ENCODE measurements around the gene AFDN. TPM values are rescaled to one million over a fixed set of nuclear protein-coding genes. Genes with fewer than 3 reads are reported as not detected.
A peak's percentile ranks its signal among the peaks of the same experiment; 100 is the strongest.

The AFDN gene
- total RNA-seq, 1 experiment from 2014 or later, result 16.8 TPM

- DNase-seq (ENCODE audit: low read depth), result no peak
- in situ Hi-C loops (cut with HindIII; ENCODE audit: low pct_unique_long_range_greater_than_20kb, low sequenced_read_pairs), result no loop called here
Measured at GRCh38 chr6:167927246-167927645, 100.5 kb downstream of the AFDN start.

GRCh38 chr6:167928111-167928510, 101.4 kb downstream of the AFDN start:
- no peak for DNase-seq (ENCODE audit: low read depth)
- in situ Hi-C loops (cut with HindIII; ENCODE audit: low pct_unique_long_range_greater_than_20kb, low sequenced_read_pairs), result no loop called here

GRCh38 chr6:167930295-167930694, 103.6 kb downstream of the AFDN start:
- in situ Hi-C loops (cut with HindIII; ENCODE audit: low pct_unique_long_range_greater_than_20kb, low sequenced_read_pairs), result no loop called here
- peak; percentile 73 for DNase-seq (ENCODE audit: low read depth)

GRCh38 chr6:167932468-167933276, 106.0 kb downstream of the AFDN start:
- in situ Hi-C loops (cut with HindIII; ENCODE audit: low pct_unique_long_range_greater_than_20kb, low sequenced_read_pairs), result no loop called here
- DNase-seq (ENCODE audit: low read depth), result peak; percentile 75

GRCh38 chr6:167933290-167933689, 106.6 kb downstream of the AFDN start:
- no peak for DNase-seq (ENCODE audit: low read depth)
- in situ Hi-C loops (cut with HindIII; ENCODE audit: low pct_unique_long_range_greater_than_20kb, low sequenced_read_pairs), result no loop called here

GRCh38 chr6:167933847-167934246, 107.1 kb downstream of the AFDN start:
- in situ Hi-C loops (cut with HindIII; ENCODE audit: low pct_unique_long_range_greater_than_20kb, low sequenced_read_pairs), result no loop called here
- DNase-seq (ENCODE audit: low read depth), result no peak

GRCh38 chr6:167934426-167934864, 107.7 kb downstream of the AFDN start:
- in situ Hi-C loops (cut with HindIII; ENCODE audit: low pct_unique_long_range_greater_than_20kb, low sequenced_read_pairs), result no loop called here
- DNase-seq (ENCODE audit: low read depth), result no peak

- in situ Hi-C loops (cut with HindIII; ENCODE audit: low pct_unique_long_range_greater_than_20kb, low sequenced_read_pairs), result no loop called here
Measured at GRCh38 chr6:167936051-167936450, 109.3 kb downstream of the AFDN start.

GRCh38 chr6:167937301-167937700, 110.6 kb downstream of the AFDN start:
- no peak for DNase-seq (ENCODE audit: low read depth)
- in situ Hi-C loops (cut with HindIII; ENCODE audit: low pct_unique_long_range_greater_than_20kb, low sequenced_read_pairs), result no loop called here

More at GRCh38 chr6:167936051-167936450, 109.3 kb downstream of the AFDN start:
- DNase-seq (ENCODE audit: low read depth), result no peak

GRCh38 chr6:167937948-167938911, 111.5 kb downstream of the AFDN start:
- DNase-seq (ENCODE audit: low read depth), result no peak
- in situ Hi-C loops (cut with HindIII; ENCODE audit: low pct_unique_long_range_greater_than_20kb, low sequenced_read_pairs), result no loop called here

GRCh38 chr6:167941822-167942221, 115.1 kb downstream of the AFDN start:
- DNase-seq (ENCODE audit: low read depth), result no peak
- in situ Hi-C loops (cut with HindIII; ENCODE audit: low pct_unique_long_range_greater_than_20kb, low sequenced_read_pairs), result no loop called here

GRCh38 chr6:167944130-167944529, 117.4 kb downstream of the AFDN start:
- in situ Hi-C loops (cut with HindIII; ENCODE audit: low pct_unique_long_range_greater_than_20kb, low sequenced_read_pairs), result no loop called here

GRCh38 chr6:167946007-167946406, 119.3 kb downstream of the AFDN start:
- in situ Hi-C loops (cut with HindIII; ENCODE audit: low pct_unique_long_range_greater_than_20kb, low sequenced_read_pairs), result no loop called here
- DNase-seq (ENCODE audit: low read depth), result peak; percentile 62

More at GRCh38 chr6:167944130-167944529, 117.4 kb downstream of the AFDN start:
- DNase-seq (ENCODE audit: low read depth), result no peak

GRCh38 chr6:167946604-167947003, 119.9 kb downstream of the AFDN start:
- in situ Hi-C loops (cut with HindIII; ENCODE audit: low pct_unique_long_range_greater_than_20kb, low sequenced_read_pairs), result no loop called here
- DNase-seq (ENCODE audit: low read depth), result no peak

GRCh38 chr6:167947716-167948115, 121.0 kb downstream of the AFDN start:
- DNase-seq (ENCODE audit: low read depth), result no peak
- in situ Hi-C loops (cut with HindIII; ENCODE audit: low pct_unique_long_range_greater_than_20kb, low sequenced_read_pairs), result no loop called here

GRCh38 chr6:167948716-167949115, 122.0 kb downstream of the AFDN start:
- in situ Hi-C loops (cut with HindIII; ENCODE audit: low pct_unique_long_range_greater_than_20kb, low sequenced_read_pairs), result no loop called here
- DNase-seq (ENCODE audit: low read depth), result no peak

- no peak for DNase-seq (ENCODE audit: low read depth)
- in situ Hi-C loops (cut with HindIII; ENCODE audit: low pct_unique_long_range_greater_than_20kb, low sequenced_read_pairs), result no loop called here
Measured at GRCh38 chr6:167949121-167949684, 122.5 kb downstream of the AFDN start.

GRCh38 chr6:167951781-167952511, 125.2 kb downstream of the AFDN start:
- in situ Hi-C loops (cut with HindIII; ENCODE audit: low pct_unique_long_range_greater_than_20kb, low sequenced_read_pairs), result no loop called here

More at GRCh38 chr6:167951781-167952511, 125.2 kb downstream of the AFDN start:
- DNase-seq (ENCODE audit: low read depth), result no peak

All from Caki2 (cell line).